SK-N-DZ (cell line): Measurements from ENCODE around the gene SFSWAP.
A peak's percentile ranks its signal among the peaks of the same experiment; 100 is the strongest.

Experiments
- DNase-seq: peaks from one replicate; pipeline ENCODE4 v3.0.0-alpha.2; 2015; ENCODE audit warnings: low spot score

Gene SFSWAP

GRCh38 chr12:131786331-131786730 lies 75.4 kb downstream of the SFSWAP start:
- no peak for DNase-seq

- DNase-seq: no peak
These were observed 76.3 kb downstream of the SFSWAP start for GRCh38 chr12:131787143-131787660.

GRCh38 chr12:131788070-131788469 lies 77.2 kb downstream of the SFSWAP start:
- no peak for DNase-seq

DNA sequence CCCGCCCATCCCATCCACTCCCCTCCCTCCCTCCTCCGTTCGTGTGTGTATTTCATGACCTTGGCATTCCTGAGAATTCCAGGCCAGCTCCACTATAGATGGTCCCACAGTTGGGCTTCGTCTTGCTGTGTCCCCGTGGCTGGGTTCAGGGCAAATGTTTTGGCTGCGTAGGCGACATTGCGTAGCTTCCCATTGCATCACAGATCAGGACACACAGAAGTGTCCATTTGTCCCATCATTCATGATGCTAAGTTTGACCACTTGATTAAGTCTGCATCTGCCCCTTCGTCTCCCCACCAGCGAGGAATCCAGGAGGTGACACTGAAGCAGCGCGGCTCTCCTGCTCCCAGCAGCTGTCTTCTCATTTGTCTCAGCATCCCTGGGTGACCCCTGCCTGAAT lies 78.7 kb downstream of the SFSWAP start:
- no peak for DNase-seq

- no peak for DNase-seq
These were observed 82.5 kb downstream of the SFSWAP start for GRCh38 chr12:131793243-131794022.

DNA sequence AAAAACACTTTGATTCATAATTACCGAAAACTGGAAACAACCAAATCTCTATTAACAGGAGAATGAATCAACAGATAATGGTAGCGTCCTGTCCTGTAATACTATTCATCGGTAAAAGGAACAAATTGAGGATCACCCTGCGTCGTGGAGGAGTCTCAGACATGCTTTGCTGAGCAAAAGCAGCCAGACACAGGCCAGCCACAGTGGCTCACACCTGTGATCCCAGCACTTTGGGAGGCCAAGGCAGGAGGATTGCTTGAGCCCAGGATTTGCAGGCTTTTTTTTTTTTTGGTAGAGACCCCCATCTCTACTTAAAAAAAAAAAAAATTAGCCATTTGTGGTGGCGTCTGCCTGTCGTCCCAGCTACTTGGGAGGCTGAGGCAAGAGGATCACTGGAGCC lies 83.2 kb downstream of the SFSWAP start:
- no peak for DNase-seq

DNA sequence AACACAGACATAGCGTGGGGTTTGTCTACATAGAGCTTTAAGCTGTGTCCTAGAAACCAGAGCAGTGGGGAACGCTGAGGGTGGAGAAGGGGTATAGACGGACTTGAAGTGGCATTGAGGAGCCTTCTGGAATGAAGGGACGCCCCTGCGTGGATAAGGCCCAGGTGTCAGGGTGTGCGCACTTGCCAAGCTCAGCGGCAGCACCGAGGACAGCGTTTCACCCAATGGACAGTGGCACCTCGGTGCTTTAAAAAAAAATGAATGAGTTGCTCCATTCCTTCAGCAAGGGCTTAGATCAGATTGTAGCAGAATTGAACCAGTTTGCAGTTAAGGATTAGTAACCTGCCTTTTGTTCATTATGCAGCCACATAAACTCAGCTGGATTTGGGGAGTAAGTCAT lies 83.7 kb downstream of the SFSWAP start:
- no peak for DNase-seq

DNA sequence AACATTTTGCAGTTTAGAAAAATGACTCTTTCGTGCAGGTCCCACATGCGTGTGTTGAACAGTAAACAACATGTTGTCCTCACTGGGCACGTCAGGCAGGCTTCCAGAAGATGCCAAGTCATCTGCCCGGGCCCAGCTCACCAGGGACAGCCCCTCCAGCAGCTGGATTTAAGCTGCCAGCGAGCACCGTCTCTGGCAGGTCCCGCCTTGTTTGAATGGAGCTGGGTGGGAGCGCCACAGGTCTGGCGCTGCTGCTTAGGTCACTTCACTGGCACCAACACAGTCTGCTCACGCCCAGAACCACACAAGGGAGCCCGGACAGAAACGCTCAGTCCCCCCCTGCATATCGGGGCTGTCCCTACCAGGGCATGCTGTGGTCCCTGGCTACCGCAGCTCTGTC lies 84.2 kb downstream of the SFSWAP start:
- no peak for DNase-seq

GRCh38 chr12:131795690-131796410 lies 85.0 kb downstream of the SFSWAP start:
- no peak for DNase-seq

- DNase-seq: no peak
These were observed 85.5 kb downstream of the SFSWAP start for GRCh38 chr12:131796411-131796736.

DNA sequence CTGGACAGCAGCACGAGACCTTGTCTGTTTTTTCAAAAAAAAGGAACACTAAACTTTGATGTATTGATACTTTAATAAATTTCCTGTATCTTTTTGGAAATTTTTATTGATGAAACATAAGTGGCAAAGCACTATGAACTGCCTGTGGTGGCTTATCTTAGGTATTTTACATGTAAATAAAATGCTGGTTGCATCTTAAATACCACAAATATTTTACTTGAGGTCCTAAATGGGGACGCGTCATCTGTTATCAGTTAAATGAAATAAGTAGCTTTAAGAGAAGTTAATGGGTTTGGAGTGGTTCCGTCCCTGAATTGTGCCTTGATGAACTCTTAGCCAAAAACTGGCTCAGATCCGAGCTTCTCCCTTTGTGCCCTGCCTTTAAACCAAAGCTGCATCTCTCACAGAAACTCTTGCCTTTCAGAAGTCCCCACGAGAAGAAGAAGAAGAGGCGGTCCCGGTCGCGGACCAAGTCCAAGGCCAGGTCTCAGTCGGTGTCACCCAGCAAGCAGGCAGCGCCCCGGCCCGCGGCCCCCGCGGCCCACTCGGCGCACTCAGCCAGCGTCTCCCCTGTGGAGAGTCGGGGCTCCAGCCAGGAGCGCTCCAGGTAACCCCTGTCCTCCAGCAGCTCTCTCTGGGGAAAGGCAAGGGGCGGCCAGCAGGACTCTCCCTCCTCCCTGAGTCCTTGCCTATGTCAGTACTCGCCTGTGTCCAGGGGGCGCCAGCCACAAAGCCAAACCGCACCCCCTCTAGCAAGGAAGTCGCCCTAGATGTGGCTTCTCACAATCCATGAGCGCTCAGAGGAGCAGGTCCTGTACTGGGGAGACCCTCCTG lies 86.1 kb downstream of the SFSWAP start:
- no peak for DNase-seq

GRCh38 chr12:131797588-131797934 lies 86.7 kb downstream of the SFSWAP start:
- no peak for DNase-seq

GRCh38 chr12:131799195-131799594 lies 88.3 kb downstream of the SFSWAP start:
- DNase-seq: no peak

DNA sequence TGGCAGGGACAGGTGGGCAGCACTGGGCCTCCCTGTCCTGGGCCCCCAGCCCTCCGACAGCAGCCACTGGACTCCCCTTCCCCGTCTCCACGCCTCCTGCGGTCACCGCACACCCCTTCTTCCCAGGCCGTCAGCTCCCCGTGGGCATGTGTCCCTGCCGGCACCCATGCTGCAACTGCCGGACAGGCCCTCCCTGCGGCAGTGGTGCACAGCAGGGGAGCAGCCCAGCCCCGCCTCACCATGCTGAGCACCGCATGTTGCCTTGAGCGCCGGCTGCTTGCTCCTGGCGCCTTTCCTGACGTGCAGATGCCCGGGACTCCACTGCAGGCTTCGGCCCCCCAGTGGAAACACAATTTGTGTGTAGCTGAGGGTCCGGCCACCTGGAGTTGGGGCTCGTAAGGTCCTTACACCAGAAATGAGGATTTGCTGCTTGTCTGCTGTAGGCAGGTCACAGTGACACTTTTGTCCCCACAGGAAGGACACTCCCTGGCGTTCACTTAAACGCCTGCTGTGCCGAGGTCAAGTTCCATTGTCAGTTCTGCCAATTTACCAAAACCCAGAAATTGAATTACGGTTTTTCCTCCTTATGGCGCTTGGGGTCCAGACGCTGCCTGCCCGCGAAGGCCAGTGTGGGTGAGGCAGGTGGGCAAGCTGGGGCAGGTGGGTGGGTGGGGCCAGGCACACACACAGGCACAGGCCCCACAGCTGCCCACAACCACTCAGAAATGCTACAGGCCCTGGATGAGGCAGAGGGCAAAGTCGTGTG lies 89.1 kb downstream of the SFSWAP start:
- no peak for DNase-seq

DNA sequence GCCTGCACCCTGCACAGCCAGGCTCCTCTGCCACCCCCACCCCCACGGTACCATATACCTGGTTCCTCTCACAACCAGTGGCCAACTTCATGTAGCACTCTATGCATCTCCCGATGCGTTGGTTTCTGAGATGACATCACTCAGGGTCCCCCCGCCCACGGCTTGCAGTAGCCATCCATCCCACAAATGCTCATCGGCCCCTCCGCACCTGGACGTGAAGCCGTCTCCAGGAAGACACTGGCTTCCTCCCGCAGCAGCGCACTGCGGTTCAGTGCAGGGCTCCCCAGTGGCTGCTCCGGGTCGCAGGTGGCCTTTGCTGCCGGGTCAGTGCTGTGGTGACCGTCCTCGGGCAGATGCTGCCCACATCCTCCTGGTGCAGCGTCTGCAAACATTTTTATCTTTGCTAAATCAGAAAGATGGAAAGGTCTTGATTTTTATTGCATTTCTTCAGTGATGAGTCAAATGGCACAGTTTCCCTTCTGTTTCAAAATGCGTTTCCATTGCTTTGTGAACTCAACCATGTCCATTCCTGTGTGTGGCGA lies 89.8 kb downstream of the SFSWAP start:
- DNase-seq: no peak

- no peak for DNase-seq
These were observed 90.5 kb downstream of the SFSWAP start for GRCh38 chr12:131801254-131801866.

DNA sequence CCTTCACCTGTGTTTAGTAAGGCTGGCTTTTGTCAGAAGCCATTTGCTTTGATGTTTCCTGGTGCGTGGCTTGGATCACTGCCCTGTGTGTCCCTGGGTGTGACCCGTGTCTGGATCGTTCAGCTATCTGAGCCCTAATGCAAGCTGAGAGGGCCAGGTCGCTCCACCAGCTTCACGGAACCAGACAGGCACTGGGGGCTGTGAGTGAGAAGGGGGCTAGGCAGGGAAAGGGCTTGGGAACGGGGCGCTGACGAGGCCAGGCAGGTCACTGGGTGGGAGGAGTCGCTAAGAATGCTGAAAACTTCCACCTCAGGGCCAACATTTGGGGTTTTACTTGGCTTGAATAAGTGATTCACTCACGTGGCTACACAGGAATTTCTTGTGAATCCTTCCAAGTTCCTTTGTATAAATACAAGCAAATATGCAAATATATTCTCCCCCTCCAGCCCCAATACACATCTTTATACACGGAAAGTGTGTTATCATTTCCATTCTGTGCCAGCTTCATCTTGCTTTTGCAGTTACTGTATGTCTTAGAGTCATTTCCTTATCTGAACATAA lies 93.2 kb downstream of the SFSWAP start:
- DNase-seq: no peak

GRCh38 chr12:131805421-131805820 lies 94.5 kb downstream of the SFSWAP start:
- no peak for DNase-seq

DNA sequence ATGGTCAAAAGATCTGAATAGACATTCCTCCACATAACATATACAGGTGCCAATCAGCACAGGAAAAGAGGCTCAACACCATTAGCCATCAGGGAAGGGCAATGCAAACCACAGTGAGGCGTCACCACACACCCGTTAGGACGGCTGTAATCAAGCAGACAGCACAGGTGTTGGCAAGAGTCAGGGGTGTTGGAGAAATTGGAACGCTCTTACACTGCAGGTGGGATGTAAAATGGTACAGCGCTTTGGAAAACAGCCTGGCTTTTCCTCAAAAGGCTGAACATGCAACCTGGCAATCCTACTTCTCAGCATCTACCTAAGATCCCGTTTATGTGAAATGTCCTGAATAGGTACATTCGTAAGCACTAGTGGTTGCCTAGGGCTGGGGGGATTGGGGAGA lies 95.8 kb downstream of the SFSWAP start:
- no peak for DNase-seq

GRCh38 chr12:131808744-131809371 lies 98.0 kb downstream of the SFSWAP start:
- DNase-seq: peak; percentile 61
